ENCODE data around the gene RND1. TPM values are rescaled to one million over a fixed set of nuclear protein-coding genes. Genes with fewer than 3 reads are reported as not detected.

RND1 gene
- total RNA-seq, 1 donor from 2014 or later = 2.4 TPM

- FAIRE-seq = no peak
- no peak for TF ChIP-seq EZH2 (IDR thresholded peaks at IDR 0.05; ENCODE audit: insufficient read depth, low read length)
- TF ChIP-seq CTCF (IDR thresholded peaks at IDR 0.05; ENCODE audit: insufficient read depth, low read depth, low read length) = no peak
- Histone ChIP-seq H3K4me3 (ENCODE audit: insufficient read depth, low read depth, low read length) (no peak overlapping the region), H3K27ac (ENCODE audit: low read depth, low read length) (no peak overlapping the region), H4K20me1 (ENCODE audit: insufficient read depth, low read length) (peaks cover 14% of the 10 kb centered on the region), H3K27me3 (ENCODE audit: insufficient read depth, low read length) (no peaks in the 10 kb centered on the region), H3K9ac (ENCODE audit: low read length) (no peak overlapping the region), H3K36me3 (ENCODE audit: insufficient read depth, low read length) (peaks cover 51% of the 10 kb centered on the region), H3K4me1 (ENCODE audit: insufficient read depth, low read length) (no peaks in the 10 kb centered on the region), H3K4me2 (ENCODE audit: low read length) (no peak overlapping the region), H3K79me2 (ENCODE audit: insufficient read depth, low read length) (no peaks in the 10 kb centered on the region), H3K9me3 (ENCODE audit: insufficient read depth, low read depth, low read length) (no peaks in the 10 kb centered on the region), H2AFZ (ENCODE audit: low read depth, low read length) (no peak overlapping the region)
- Mint-ChIP-seq H3K27me3 (ENCODE audit: low read depth, unreplicated experiment) (no peaks in the 10 kb centered on the region), H3K9me3 (ENCODE audit: unreplicated experiment) (no peaks in the 10 kb centered on the region), H3K4me3 (ENCODE audit: unreplicated experiment) (no peak overlapping the region), H3K27ac (ENCODE audit: unreplicated experiment) (no peak overlapping the region), H3K4me1 (ENCODE audit: low read depth, unreplicated experiment) (no peaks in the 10 kb centered on the region), H3K36me3 (ENCODE audit: low read depth, unreplicated experiment) (peaks cover 33% of the 10 kb centered on the region)
- DNase-seq (ENCODE audit: low read depth) = no peak
Measured at GRCh38 chr12:48838048-48838447, 27.6 kb downstream of the RND1 start.

GRCh38 chr12:48832321-48833060, 33.2 kb downstream of the RND1 start:
- Mint-ChIP-seq H3K4me1 (ENCODE audit: low read depth, unreplicated experiment) (no peaks in the 10 kb centered on the region), H3K27me3 (ENCODE audit: low read depth, unreplicated experiment) (no peaks in the 10 kb centered on the region), H3K9me3 (ENCODE audit: unreplicated experiment) (no peaks in the 10 kb centered on the region), H3K36me3 (ENCODE audit: low read depth, unreplicated experiment) (peaks cover 39% of the 10 kb centered on the region), H3K27ac (ENCODE audit: unreplicated experiment) (no peak overlapping the region), H3K4me3 (ENCODE audit: unreplicated experiment) (no peak overlapping the region)
- H3K9ac ChIP-seq (ENCODE audit: low read length) = no peak overlapping the region
- FAIRE-seq = no peak
- no peak overlapping the region for H3K27ac ChIP-seq (ENCODE audit: low read depth, low read length)
- no peaks in the 10 kb centered on the region for H3K9me3 ChIP-seq (ENCODE audit: insufficient read depth, low read depth, low read length)
- H3K4me3 ChIP-seq (ENCODE audit: insufficient read depth, low read depth, low read length) = no peak overlapping the region
- H2AFZ ChIP-seq (ENCODE audit: low read depth, low read length) = no peak overlapping the region
- no peaks in the 10 kb centered on the region for H3K79me2 ChIP-seq (ENCODE audit: insufficient read depth, low read length)
- no peaks in the 10 kb centered on the region for H3K27me3 ChIP-seq (ENCODE audit: insufficient read depth, low read length)
- TF ChIP-seq EZH2 (IDR thresholded peaks at IDR 0.05; ENCODE audit: insufficient read depth, low read length) (no peak), CTCF (IDR thresholded peaks at IDR 0.05; ENCODE audit: insufficient read depth, low read depth, low read length) (no peak)
- no peak overlapping the region for H3K4me2 ChIP-seq (ENCODE audit: low read length)
- H4K20me1 ChIP-seq (ENCODE audit: insufficient read depth, low read length) = peaks cover 48% of the 10 kb centered on the region
- DNase-seq (ENCODE audit: low read depth) = no peak
- no peaks in the 10 kb centered on the region for H3K4me1 ChIP-seq (ENCODE audit: insufficient read depth, low read length)
- peaks cover 63% of the 10 kb centered on the region for H3K36me3 ChIP-seq (ENCODE audit: insufficient read depth, low read length)

- no peak overlapping the region for H3K27ac Mint-ChIP-seq (ENCODE audit: unreplicated experiment)
- no peaks in the 10 kb centered on the region for H3K27me3 ChIP-seq (ENCODE audit: insufficient read depth, low read length)
- peaks cover 34% of the 10 kb centered on the region for H3K36me3 Mint-ChIP-seq (ENCODE audit: low read depth, unreplicated experiment)
- no peaks in the 10 kb centered on the region for H3K9me3 Mint-ChIP-seq (ENCODE audit: unreplicated experiment)
- no peaks in the 10 kb centered on the region for H3K27me3 Mint-ChIP-seq (ENCODE audit: low read depth, unreplicated experiment)
- H3K36me3 ChIP-seq (ENCODE audit: insufficient read depth, low read length) = peaks cover 54% of the 10 kb centered on the region
- peaks cover 50% of the 10 kb centered on the region for H4K20me1 ChIP-seq (ENCODE audit: insufficient read depth, low read length)
- TF ChIP-seq EZH2 (IDR thresholded peaks at IDR 0.05; ENCODE audit: insufficient read depth, low read length) (no peak), CTCF (IDR thresholded peaks at IDR 0.05; ENCODE audit: insufficient read depth, low read depth, low read length) (no peak)
- no peak overlapping the region for H3K27ac ChIP-seq (ENCODE audit: low read depth, low read length)
- no peaks in the 10 kb centered on the region for H3K9me3 ChIP-seq (ENCODE audit: insufficient read depth, low read depth, low read length)
- no peaks in the 10 kb centered on the region for H3K4me1 ChIP-seq (ENCODE audit: insufficient read depth, low read length)
- no peak overlapping the region for H2AFZ ChIP-seq (ENCODE audit: low read depth, low read length)
- H3K4me3 ChIP-seq (ENCODE audit: insufficient read depth, low read depth, low read length) = no peak overlapping the region
- H3K9ac ChIP-seq (ENCODE audit: low read length) = no peak overlapping the region
- H3K4me2 ChIP-seq (ENCODE audit: low read length) = no peak overlapping the region
- no peak overlapping the region for H3K4me3 Mint-ChIP-seq (ENCODE audit: unreplicated experiment)
- no peaks in the 10 kb centered on the region for H3K4me1 Mint-ChIP-seq (ENCODE audit: low read depth, unreplicated experiment)
- DNase-seq (ENCODE audit: low read depth) (no peak), FAIRE-seq (no peak)
- no peaks in the 10 kb centered on the region for H3K79me2 ChIP-seq (ENCODE audit: insufficient read depth, low read length)
Measured at GRCh38 chr12:48831257-48831656, 34.4 kb downstream of the RND1 start.

Data from astrocyte (in vitro differentiated cells and primary cell).